DMS 273 (cell line): Measurements from ENCODE around the gene CIB4.
A peak's percentile ranks its signal among the peaks of the same experiment; 100 is the strongest.

ENCODE experiments used
- DNase-seq: peaks from one replicate; lab custom pipeline; 2025; ENCODE audit not compliant: unreplicated experiment; lab: John Stamatoyannopoulos, UW

The CIB4 gene

DNA sequence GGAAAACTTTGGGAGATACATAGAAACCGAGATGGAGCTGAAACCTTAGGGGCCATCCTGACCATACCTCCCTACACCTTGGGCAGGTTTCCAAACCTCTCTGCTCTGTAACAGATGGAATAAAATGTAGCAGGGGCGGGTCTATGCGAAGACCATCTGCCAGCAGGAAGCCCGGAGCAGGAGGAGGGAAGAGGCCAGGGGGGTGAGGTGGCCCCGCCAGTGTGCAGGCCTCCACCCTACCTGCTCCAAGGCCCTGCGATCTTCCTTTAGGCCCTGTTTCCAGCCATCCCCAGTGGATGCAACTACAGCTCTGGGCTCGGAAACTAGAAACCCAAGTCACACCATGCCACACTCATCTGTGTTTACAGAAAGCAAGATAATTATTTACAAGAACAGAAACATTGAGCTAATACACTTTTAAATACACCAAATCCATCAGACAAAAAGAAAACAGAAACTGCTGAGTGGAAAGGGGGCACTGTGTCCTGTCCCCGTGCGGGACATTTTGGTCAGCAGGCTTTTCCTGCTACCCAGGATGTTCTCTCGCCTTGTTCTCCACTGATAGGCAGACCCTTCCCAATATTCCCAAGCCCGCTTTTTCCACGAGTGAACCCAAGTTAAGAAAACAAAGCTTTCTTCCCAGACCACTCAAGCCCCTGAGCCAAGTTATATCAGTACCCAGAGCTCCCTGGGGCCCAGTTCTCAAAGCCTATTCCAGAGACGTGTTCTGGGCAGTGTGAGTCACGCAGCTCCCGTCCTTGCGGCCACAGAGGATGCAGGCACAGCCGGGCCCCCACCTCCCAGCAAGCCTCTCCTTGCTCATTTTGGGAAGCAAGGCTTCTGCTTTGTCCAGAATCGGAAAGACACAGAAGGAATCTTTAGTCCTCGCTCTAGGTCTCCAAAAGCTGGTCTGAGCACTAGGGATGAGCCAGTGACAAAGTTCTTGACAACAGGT, 17.3 kb downstream of the CIB4 start:
- peak; percentile 98 for DNase-seq

DNA sequence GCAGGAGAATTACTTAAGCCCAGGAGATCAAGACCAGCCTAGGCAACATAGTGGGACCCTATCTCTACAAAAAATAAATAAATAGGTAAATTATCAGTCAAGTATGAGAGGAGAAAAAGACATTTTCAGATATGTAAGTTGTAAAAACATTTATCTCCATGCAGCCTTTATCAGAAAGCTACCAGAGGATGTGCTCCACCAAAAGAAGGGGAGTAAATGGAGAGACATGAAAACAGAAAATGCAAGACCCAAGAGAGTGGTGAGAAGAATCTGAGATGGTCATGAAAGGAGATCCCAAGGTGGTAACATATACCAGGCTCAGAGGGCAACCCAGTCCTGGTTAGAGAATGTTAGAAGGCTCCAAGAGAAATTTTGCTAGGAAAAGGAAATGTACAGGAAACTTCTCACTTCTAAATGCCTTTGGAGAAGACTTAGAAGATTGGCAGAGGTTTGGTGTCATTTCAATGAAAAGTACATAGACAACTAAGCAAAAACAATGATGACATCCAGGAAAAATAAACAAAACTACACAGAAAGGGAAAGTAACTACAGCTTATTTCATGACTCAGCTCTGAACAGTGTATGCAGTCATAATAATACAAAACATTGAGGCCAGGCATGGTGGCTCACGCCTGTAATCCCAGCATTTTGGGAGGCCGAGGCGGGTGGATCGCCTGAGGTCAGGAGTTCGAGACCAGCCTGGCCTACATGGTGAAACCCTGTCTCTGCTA, 19.5 kb downstream of the CIB4 start:
- DNase-seq: no peak

DNA sequence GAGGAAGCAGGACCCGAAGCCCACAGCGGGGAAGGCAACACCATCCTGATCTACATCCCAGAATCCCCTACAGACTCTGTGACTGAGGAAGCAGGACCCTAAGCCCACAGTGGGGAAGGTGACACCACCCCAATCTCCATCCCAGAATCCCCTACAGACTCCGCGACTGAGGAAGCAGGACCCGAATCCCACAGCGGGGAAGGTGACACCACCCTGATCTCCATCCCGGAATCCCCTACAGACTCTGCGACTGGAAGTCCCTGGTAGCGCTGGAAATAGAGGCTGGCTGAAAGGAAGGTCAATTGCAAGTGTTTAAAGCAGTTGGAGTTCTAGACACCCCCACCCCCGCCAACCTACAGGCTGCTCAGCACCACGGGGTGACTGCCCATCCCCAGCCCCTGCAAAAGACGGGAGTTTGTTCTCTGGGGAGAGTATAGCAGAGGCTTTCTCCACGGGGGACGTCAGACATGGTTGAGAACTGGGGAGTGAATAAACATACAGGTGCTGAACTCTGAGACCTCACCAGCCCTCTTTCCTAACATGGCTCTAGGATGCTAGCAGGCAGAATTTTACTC, 21.0 kb downstream of the CIB4 start:
- no peak for DNase-seq

DNA sequence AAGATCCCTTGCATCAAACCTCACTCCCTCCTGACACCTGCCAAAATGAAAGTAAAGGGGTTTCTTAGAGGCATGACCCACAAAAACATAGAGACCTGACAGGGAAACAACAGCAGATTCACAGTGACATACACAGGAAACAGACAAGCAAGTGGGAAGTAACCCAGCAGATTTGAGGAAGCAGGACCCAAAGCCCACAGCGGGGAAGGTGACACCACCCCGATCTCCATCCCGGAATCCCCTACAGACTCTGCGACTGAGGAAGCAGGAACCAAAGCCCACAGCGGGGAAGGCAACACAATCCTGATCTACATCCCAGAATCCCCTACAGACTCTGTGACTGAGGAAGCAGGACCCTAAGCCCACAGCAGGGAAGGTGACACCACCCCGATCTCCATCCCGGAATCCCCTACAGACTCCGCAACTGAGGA, 21.6 kb downstream of the CIB4 start:
- DNase-seq: no peak

DNA sequence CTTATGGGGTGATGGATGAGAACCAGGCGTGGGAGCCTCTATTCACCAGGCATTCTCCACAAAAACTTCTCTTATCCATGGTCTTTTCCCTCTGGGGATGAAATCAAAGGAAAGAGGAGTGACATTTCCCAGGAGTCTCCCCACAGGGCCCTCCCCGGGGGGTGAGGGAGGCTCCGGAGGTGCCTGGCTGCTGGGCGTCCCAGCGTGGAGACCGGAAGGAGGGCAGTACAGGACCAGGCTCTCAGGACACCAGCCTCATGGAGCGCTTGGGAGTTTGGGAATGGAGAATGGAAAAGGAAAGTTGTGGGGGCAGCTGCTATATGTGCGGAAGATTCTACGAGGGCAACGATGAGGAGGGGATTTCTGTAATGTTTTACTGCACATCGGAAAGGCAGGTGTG, 22.1 kb downstream of the CIB4 start:
- DNase-seq: no peak

DNA sequence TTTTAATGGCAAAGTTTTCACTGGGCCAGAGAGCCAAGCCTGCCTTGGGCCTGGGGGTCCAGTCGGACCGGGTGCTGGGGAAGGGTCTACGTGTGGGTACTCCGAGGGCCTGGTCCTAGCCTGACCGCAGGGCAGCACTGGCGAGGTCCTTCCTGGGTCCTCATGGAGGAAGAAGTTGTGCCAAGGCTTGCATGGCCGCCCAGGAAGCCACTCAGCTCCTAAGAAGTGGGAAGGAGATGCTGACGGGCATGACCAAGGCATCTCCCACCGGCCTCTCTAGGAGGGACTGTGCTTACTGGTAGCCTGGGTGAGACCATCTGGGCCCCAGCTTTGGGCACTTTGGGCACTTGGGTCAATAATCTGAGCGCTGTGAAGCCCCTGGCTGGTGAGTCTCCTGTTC, 22.6 kb downstream of the CIB4 start:
- DNase-seq: no peak

DNA sequence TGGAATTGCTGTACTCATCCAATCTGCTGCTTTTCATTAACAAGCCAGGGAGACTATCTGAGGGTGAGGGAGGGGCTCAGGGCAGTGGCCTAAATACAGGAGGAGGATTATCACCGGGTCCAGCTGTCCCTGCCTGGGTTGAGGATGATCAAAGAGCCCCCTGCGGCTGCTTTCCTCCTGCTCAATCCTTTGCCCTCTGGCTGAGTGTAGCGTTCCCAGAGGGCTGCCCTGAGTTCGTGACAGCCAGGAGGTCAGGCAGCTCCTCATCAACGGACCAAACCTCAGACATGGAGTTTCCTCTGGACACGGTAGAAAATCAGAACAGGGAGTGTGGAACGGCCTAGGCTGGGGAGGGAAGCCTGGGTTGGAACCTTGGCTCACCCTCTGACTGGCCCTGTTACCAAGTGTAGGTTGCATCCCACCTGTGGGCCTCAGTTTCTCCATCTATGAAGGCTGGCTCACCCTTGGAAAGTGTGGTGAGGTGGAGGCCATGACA, 23.5 kb downstream of the CIB4 start:
- DNase-seq: peak; percentile 25

DNA sequence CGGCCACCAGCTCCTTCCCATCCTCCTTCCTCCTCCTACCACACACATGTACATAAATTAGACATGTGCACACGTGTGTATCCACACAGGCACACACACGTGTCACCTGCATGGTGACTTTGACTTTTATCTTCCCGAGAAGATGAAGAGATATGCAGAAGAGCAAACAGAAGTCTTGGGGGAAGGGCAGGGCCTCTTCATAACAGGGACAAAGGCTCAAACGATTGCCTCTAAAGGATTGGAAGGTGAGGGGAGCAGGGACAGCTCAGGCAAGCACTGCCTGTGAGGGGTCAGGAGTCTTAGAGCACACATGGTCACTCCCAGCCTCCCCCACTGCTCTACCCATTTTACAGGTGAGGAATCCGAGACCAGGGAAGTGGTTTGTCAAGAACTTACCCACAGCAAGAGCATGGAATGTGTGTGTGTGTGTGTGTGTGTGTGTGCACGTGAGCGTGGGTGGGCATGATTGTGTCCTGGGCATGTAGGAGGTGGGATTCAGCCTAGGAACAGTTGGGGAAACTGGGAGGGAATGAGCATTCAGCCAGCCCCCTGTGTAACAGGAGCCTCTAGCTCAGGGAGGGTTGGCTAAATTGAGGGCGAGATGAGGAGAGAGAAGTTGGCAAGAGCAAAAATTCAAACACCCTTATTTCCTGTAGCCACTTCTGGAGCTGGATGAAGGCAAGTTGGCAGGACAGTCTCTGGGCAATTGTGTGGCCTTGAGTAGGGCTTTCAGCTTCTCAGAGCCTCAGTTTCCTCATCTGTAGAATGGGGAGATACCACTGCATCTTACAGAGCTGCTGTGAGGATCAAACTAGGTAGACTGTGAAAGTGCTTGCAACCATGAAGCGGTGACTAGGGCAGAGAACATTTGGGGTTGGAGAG, 24.2 kb downstream of the CIB4 start:
- DNase-seq: no peak

DNA sequence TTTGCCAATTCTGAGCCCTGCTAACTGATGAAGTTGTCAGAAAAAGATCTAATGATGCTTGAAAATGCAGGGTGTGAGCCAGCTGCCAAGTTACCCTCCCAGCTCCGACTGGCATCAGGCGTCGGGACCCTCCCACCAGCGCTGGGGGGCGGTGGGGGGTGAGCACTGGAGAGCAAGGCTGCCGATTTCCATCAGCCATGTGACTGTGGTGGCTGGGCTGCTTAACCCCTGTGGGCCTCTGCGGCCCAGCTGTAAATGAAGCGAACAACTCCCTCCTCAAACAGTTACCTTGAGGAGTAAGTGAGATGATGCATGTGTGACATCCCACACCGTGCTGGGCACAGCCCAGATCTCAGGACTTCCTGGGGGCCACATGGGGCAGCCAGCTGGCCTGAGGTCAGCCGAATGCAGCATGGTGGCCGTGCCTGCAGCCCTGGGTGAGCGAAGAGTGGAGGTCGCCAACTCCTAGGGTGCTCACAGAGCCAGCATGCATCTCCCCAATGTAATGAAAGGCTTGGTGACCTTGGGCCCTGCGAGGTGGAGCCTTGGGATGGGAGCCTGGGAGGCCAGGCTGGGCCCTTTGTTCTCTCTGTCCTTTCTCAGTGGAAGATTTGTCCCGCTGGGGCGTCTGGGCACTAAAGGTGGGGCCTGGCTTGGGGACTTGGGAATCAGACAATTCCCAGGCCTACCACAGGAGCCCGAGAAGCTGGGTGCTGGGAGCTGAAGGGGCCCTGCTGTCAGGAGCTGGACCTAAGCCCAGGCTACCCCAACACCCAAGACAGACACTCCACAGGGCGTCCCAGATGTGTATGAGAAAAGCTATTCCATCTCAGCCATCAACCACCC, 25.1 kb downstream of the CIB4 start:
- DNase-seq: peak; percentile 55

DNA sequence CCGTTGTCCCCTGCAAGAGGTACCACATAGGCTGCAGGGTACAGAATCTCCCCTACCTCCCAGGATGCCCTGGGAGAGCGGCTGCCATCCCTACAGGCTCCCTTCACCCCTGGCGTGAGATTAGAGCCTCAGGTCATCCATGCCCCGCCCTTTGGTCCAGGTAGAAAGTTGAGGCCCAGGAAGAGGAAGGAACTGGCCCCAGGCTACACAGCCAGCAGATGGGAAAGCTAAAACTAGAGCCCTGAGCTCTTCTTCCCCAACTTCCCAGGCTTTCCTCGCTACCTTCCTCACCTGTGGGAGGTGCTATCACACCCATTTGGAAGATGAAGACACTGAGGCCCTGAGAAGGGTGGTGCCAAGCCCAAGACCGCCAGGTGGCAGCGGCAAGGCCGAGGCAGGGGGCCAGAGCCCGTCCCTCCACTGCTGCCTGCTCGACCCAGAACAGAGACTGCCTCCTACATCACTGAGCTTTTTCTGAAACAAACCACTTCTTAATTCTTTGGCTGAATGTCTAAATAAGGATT, 25.8 kb downstream of the CIB4 start:
- peak; percentile 55 for DNase-seq

DNA sequence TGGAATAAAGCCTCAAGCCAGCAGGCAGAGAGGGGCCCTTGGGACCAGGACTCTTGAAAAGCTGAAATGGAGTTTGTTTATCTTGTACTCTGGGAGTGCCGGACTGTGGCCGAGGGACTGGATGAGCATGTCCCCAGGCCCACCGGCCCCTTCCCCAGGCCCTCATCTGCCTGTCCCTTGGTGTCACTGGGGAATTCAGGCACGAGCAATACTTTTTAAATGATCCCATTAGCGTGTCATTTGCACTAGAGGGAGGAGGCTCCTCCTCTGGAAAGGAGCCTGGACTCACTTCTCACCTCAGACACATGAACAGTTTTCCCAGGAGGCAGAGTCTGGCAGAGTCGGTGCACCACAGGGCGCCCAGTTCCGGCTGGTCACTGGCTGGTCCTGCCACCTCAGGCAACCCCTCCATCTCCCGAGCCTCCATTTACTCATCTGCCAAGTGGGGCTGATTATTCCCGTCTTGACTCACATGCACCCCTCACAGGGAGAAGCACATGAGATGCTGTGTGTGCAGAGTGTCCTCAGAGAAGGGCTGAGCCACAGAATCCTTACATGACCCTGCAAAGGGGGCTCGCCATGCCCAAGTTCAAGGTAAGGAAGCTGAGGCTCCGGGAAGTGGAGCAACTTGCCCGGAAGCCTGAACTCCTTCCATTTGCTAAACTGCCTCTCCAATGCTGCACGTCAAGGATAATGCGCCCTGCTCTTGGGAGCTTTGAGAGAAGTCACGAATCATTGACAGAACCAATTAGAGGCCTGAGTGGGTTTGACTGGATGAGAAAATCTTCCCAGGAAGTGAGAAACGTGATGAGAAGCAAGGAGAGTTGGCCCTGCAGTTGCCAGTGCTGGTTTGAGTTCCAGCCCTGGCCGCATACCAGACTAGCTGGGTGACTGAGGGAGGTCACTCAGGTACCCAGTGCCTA, 26.7 kb downstream of the CIB4 start:
- DNase-seq: peak; percentile 68

DNA sequence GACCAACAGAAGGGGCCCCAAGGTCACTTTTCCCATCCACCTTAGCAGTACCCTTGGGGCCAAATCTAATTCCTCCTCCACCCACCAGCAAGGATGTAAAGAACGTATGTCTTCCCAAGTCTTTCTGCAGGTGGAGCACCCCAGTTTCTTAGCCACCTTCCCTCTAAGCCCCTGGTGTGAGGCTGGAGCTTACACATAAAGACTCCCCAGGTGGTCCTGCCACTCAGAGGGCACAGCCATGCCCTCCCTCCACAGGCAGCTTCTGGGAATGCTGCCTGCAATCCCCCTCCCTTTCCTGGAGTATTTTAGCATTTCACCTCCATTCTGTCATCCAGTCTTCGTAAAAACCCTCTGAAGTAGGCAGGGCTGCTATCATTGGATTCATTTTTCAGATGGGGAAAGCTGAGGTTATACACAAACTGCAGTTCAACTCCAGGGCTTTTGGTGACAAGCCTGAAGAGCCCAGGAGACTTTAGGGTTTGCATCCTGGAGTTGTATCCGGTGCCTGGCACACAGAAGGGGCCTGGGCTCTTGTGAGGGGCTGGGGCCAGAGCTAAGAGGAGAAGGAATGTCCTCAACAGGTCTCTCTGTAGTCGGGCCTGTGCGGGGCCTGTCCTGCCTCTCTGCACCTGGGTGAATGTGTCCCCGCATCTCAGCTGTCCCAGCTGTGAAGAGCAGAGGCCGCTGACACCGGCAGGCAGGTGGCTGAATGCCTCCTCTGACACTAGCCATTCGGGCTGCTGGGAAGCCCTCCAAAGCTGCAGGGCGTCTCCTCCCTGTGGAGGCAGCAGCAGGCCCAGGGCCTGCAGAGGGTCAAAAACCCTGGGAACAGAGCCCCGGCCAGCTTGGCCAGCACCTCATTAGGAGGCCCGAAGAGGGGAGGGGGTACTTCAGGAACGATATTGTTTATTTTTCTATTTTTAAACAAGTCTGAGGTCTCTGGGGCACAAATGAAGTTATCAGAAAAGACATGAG, 27.6 kb downstream of the CIB4 start:
- DNase-seq: peak; percentile 69

DNA sequence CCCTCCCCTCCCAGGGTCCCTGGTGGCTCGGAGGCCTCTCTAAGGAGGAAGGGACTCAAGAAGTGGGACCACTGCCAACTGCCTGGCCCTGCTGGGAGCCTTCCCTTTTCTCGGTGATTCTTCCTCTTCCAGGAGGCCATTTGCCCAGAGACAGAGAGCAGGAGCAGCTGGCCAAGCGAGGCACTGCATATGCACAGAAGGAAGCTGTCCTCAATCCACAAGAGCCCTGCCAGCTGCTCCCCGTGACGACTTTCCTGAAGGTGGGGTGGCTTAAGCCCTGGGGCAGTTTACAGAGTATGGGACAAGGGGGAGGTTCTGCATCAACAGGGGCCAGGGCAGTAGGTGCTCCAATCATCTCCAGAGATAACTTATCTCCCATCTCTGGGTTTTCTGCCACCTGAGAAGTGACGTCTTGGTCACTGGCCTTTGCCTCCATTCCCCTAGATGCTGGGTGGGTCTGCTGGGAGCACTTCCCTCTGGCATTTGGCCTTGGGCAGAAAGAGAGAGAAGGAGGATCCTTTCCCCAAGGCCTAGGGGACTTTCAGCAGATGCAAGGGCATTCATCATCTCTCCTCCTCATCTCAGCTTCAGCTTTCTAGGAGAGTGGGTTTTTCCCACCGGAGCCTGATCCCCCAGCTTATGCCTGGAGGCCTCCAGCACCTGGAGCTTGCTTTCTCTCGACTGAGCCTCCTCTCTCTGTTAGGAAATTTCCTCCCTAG, 28.5 kb downstream of the CIB4 start:
- DNase-seq: peak; percentile 85

DNA sequence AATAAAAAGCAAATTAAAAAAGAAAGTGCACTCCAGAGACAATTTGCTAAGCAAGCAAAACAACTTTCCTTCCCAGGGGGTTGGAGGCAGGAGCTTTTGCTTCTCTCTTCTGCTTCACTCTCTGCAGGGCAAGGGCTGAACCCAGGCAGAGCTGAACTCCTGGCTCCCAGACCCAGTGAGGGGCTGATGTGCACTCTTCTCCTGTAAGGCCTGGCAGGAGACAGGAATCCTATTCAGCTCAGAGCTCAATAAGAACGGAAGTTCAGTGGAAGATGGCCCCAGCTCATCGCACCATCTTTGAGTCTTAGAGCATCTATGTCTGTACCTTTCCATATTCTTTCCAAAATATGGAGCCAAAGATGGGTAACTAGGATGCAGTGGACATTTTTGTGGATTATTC, 29.1 kb downstream of the CIB4 start:
- DNase-seq: no peak

DNA sequence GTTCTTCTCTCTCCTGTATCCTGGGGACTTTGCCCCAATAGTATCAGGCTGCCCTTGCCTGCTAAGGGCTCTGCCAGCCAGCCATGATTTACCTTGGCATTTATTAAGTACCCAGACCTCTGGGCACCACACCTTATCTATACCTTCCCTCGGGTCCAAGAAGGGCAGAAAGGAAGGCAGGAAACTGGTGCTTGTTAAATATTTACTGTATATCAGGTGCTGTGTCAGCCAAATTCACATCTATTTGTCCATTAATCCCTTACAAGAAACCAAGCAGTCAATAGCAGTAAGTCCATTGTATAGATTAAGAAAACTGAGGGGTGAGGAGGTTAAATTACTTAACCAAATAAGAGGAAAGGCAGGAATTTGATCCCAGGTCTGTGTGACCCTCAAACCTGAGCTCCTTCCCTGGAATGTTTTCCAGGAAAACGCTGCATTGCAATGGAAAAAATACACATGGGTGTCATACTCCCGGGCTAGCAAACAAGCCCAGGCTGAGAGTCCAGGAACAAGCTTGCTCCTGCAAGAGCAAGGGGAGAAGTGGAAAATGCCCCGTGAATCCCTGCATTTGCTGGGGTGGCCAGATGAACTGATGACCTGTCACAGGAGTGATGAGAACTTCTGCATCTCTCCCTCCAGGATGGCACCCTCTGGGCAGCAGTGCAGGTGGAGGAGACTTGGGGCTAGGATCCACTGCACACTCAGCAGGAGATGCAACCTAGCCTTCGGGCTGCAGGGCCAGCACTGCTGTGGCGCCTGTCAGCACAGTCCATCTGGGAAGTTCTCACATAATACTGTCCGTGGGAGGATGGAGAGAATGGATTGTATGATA, 30.4 kb downstream of the CIB4 start:
- no peak for DNase-seq

DNA sequence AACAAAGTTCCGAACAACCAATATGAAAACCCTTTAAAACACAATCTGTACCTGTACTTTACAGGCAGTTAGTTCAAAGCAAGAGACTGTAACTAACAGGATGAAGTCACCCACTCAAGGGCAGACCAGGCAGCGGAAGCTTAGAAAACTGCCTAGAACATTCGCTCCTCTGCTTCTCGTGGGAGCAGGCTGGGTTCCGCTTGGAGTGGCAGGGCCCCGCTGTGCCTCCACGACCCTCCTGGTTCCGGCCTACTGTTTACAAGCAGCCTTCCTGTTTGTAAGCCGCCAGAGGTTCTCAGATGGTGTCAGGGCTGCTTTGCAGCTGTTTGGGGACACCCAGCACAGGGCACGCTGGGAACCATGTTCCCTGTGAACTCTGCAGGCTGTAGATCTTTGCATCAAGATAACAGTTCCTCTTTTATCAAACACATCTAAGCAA, 31.3 kb downstream of the CIB4 start:
- DNase-seq: no peak
